ENCODE data around the gene CSKMT.

DNA sequence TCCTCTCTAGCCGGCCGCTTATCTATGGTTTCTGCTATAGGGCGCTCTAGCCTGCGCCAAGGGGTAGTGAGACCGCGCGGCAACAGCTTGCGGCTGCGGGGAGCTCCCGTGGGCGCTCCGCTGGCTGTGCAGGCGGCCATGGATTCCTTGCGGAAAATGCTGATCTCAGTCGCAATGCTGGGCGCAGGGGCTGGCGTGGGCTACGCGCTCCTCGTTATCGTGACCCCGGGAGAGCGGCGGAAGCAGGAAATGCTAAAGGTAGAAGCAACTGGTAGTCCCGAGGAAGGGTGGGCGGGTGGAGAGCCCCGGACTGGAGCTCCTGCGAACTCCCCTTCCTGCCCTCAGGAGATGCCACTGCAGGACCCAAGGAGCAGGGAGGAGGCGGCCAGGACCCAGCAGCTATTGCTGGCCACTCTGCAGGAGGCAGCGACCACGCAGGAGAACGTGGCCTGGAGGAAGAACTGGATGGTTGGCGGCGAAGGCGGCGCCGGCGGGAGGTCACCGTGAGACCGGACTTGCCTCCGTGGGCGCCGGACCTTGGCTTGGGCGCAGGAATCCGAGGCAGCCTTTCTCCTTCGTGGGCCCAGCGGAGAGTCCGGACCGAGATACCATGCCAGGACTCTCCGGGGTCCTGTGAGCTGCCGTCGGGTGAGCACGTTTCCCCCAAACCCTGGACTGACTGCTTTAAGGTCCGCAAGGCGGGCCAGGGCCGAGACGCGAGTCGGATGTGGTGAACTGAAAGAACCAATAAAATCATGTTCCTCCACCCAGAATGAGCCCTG lies 6.7 kb downstream of the CSKMT start, which contains the start of the genes LBHD1 and UQCC3:
- TF ChIP-seq CTCF (IDR thresholded peaks at IDR 0.05; ENCODE audit: borderline replicate concordance, extremely low read depth, low read length, poor library complexity, severe bottlenecking): no peak
- no peak for TF ChIP-seq EZH2 (IDR thresholded peaks at IDR 0.05; ENCODE audit: borderline replicate concordance, low read depth, low read length, severe bottlenecking)
